Nephron (organoid): ENCODE measurements around the gene SMIM10.
"Not testable (repeated sequence)": the region's sequence is repeated elsewhere in the genome, so short reads cannot be mapped to it uniquely, and the experiment has no call there.

ENCODE experiments used
- H3K27ac Mint-ChIP-seq, 3 experiments: 2 replicates each; pipeline ENCODE4 v1.8.0; 2020; ENCODE audit warnings: mixed read lengths in 3 of 3, mild to moderate bottlenecking in 2 of 3, moderate library complexity in 1 of 3
- H3K27me3 Mint-ChIP-seq: 2 replicates; pipeline ENCODE4 v1.8.0; 2021; ENCODE audit warnings: low read depth, mild to moderate bottlenecking, moderate library complexity, mixed read lengths
- H3K36me3 Mint-ChIP-seq: 2 replicates; pipeline ENCODE4 v1.8.0; 2020; ENCODE audit warnings: low read depth, mixed read lengths
- H3K4me1 Mint-ChIP-seq: 2 replicates; pipeline ENCODE4 v1.8.0; 2020; ENCODE audit warnings: mixed read lengths
- H3K4me3 Mint-ChIP-seq, 3 experiments: 2 replicates each; pipeline ENCODE4 v1.8.0; 2020; ENCODE audit warnings: mild to moderate bottlenecking in 3 of 3, mixed read lengths in 3 of 3, moderate library complexity in 2 of 3
- H3K9me3 Mint-ChIP-seq: 2 replicates; pipeline ENCODE4 v1.8.0; 2020; ENCODE audit warnings: mixed read lengths
- TF ChIP-seq, protein P1 (sequence below), 3 experiments: fragments of 200-600 bp; sonication (generic); IDR thresholded peaks; one replicate each; pipeline ENCODE4 v1.5.0; 2021; ENCODE audit warnings: antibody characterized with exemption in 3 of 3; ENCODE audit not compliant: unreplicated experiment in 3 of 3

SMIM10 gene

DNA sequence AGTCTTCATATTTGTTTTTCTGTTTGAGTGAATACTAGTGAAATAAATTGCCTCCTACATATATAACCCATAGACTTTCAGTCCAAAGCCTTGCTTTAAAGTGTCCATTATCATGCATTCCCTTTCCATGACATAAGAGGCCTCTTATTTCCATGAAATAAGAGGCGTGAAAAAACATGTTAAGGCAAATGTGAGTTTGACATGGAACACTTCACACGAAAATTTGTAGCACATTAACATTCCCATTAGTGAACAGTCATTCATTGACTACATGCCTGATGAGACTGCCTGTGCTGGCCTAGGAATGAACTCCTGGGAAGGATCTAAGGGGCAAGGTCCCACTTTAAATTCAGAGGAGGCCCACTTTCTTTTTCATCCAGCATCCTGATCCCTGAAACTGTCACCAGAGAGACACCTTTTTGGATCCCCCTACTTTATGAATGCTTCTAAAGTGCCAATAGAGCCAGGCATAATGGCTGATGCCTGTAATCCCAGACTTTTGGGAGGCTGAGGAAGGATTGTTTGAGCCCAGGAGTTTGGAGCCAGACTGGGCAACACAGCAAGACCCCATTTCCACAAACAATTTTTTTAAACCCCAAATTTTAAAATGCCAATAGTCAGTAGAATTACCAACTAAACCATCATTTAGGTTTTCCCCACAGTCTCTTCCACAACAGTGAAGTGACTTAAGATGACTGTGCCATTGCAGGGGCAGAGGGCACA, 24.9 kb downstream of the SMIM10 start:
- TF ChIP-seq, protein P1, sequence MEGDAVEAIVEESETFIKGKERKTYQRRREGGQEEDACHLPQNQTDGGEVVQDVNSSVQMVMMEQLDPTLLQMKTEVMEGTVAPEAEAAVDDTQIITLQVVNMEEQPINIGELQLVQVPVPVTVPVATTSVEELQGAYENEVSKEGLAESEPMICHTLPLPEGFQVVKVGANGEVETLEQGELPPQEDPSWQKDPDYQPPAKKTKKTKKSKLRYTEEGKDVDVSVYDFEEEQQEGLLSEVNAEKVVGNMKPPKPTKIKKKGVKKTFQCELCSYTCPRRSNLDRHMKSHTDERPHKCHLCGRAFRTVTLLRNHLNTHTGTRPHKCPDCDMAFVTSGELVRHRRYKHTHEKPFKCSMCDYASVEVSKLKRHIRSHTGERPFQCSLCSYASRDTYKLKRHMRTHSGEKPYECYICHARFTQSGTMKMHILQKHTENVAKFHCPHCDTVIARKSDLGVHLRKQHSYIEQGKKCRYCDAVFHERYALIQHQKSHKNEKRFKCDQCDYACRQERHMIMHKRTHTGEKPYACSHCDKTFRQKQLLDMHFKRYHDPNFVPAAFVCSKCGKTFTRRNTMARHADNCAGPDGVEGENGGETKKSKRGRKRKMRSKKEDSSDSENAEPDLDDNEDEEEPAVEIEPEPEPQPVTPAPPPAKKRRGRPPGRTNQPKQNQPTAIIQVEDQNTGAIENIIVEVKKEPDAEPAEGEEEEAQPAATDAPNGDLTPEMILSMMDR (IDR thresholded peaks at IDR 0.05; ENCODE audit: unreplicated experiment in 3 of 3): no peak
- Mint-ChIP-seq H3K27ac (peak overlapping the region; percentile 36 to 89 (median 50)), H3K9me3 (peaks cover 2% of the 10 kb centered on the region), H3K4me3 (no peak overlapping the region), H3K36me3 (peaks cover 3% of the 10 kb centered on the region), H3K4me1 (peaks cover 18% of the 10 kb centered on the region), H3K27me3 (no peaks in the 10 kb centered on the region)

DNA sequence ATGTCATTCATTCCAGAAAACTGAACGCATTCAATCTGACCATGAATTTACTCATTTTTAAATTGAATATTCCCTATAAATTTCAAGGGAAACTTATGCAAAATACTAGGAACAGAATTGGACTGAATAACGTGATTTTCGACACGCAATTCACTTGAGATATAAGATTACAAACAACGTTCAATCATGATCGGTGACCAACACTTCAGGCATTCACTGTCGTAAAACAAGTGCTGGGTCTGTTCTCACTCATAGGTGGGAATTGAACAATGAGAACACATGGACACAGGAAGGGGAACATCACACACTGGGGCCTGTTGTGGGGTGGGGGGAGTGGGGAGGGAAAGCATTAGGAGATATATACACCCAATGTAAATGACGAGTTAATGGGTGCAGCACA, 29.1 kb downstream of the SMIM10 start:
- H3K36me3 Mint-ChIP-seq, H3K27ac Mint-ChIP-seq, H3K27me3 Mint-ChIP-seq, H3K9me3 Mint-ChIP-seq: not testable (repeated sequence)
- H3K4me1 Mint-ChIP-seq: peaks cover 31% of the 10 kb centered on the region
- peak overlapping the region in 2 of 3 experiments; percentile 28 to 94 for H3K4me3 Mint-ChIP-seq

DNA sequence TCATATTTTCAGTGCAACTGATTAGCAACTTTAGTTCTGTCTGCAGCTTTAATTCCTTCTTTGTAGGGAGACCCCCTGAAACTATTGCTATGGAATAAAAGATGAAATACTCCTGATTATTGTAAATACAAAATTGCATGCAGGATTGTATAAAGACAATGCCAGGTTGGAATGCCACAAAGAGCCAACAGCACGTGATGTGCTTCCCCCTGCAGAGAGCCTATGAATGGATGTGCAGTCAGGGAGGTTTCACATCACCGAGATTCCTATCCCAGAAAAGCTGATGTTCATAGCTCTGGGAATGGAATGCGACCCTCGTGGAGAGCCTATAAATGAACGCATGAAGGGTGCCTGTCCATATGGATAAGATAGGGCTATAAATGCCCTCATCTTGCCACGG, 33.0 kb downstream of the SMIM10 start:
- Mint-ChIP-seq H3K36me3 (peaks cover 25% of the 10 kb centered on the region), H3K27ac (peak overlapping the region in 2 of 3 experiments; percentile 96 to 97), H3K4me3 (peak overlapping the region; percentile 45 to 94 (median 90)), H3K9me3 (peaks cover 22% of the 10 kb centered on the region), H3K4me1 (peaks cover 31% of the 10 kb centered on the region)
- H3K27me3 Mint-ChIP-seq: not testable (repeated sequence)

DNA sequence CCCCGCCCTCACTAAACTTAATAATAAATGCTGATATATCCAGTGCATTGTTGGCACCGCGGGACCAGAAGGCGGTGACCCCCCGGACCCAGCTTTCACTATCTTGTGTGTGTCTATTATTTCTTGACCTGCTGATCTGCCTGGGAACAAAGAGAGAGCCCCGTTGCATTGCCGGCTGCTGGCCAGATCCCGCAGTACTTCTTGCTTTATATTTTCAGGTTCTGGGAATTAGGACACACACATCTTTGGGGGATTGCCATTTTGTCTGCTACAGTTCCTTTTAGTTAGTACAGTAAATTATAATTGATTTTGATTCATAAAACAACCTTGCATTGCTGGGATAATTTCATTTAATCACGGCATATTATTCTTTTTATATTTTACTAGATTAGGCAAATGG, 33.7 kb downstream of the SMIM10 start:
- Mint-ChIP-seq H3K27ac (peak overlapping the region in 1 of 3 experiments; percentile 44), H3K4me1 (peaks cover 25% of the 10 kb centered on the region), H3K36me3 (peaks cover 23% of the 10 kb centered on the region), H3K9me3 (peaks cover 21% of the 10 kb centered on the region), H3K4me3 (peak overlapping the region; percentile 49 to 61 (median 52)), H3K27me3 (no peaks in the 10 kb centered on the region)
- TF ChIP-seq, protein P1 (IDR thresholded peaks at IDR 0.05; ENCODE audit: unreplicated experiment in 3 of 3): no peak

DNA sequence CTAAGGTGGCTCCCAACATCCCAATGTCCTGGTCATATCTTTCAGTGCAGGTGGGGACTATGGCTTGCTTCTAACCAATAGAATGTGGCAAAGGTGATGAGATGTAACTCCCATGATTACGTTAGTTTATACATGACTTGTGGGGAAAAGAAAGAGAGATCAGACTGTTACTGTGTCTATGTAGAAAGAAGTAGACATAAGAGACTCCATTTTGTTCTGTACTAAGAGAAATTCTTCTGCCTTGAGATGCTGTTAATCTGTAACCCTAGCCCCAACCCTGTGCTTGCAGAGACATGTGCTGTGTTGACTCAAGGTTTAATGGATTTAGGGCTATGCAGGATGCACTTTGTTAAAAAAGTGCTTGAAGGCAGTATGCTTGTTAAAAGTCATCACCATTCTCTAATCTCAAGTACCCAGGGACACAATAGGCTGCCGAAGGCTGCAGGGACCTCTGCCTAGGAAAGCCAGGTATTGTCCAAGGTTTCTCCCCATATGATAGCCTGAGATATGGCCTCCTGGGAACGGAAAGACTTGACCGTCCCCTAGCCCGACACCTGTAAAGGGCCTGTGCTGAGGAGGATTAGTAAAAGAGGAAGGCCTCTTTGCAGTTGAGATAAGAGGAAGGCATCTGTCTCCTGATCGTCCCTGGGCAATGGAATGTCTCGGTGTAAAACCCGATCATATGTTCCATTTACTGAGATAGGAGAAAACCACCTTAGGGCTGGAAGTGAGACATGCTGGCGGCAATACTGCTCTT, 39.6 kb downstream of the SMIM10 start:
- Mint-ChIP-seq H3K4me1 (peaks cover 21% of the 10 kb centered on the region), H3K4me3 (peak overlapping the region; percentile 53 to 59 (median 59)), H3K9me3 (peaks cover 18% of the 10 kb centered on the region), H3K36me3 (peaks cover 36% of the 10 kb centered on the region), H3K27ac (peak overlapping the region in 2 of 3 experiments; percentile 44 to 65)
- not testable (repeated sequence) for H3K27me3 Mint-ChIP-seq

DNA sequence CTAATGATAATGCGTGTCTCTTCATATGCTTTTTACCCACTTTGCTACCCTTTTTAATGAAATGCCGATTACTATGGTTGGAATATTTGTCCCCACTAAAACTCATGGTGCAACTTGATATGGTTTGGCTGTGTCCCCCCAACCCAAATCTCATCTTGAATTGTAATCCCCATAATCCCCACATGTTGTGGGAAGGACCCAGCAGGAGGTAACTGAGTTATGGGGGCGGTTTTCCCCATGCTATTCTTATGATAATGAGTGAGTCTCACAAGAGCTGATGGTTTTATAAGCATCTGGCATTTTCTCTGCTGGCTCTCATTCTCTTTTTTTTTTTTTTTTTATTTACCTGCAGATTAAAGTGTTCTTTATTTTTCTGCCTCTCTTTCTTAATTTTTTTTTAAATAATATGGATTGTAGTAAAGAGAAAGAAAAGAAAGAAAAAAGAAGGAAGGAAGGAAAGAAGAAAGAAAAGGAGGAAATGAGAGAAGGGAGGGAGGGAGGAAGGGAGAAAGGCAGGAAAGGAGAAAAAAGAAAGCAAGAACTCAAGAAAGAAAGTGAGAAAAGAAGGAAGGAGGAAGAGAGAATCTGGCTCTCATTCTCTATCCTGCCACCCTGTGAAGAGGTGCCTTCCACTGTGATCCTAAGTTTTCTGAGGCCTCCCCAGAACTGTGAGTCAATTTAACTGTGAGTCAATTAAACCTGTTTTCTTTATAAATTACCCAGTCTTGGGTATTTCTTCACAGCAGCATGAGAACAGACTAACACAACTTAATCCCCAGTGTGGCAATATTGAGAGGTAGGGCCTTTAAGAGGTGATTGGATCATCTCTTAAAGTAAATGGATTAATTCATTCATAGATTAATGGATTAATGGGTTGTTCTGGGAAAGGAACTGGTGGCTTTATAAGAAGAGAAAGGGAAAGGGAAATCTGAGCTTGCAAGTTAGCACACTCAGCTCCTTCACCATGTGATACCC, 50.6 kb downstream of the SMIM10 start:
- not testable (repeated sequence) for H3K9me3 Mint-ChIP-seq, H3K27ac Mint-ChIP-seq

More for the DNA sequence above, 50.6 kb downstream of the SMIM10 start:
- H3K4me3 Mint-ChIP-seq, H3K27me3 Mint-ChIP-seq, H3K4me1 Mint-ChIP-seq: not testable (repeated sequence)
- H3K36me3 Mint-ChIP-seq: peaks cover 21% of the 10 kb centered on the region
